ENCODE measurements around the gene FSTL3.
"Not testable (repeated sequence)": the region's sequence is repeated elsewhere in the genome, so short reads cannot be mapped to it uniquely, and the experiment has no call there.

The FSTL3 gene

GRCh38 chr19:661427-662196 is 14.6 kb upstream of the FSTL3 start:
- DNase-seq = no peak

GRCh38 chr19:662207-662961 is 13.8 kb upstream of the FSTL3 start:
- no peak for DNase-seq

DNA sequence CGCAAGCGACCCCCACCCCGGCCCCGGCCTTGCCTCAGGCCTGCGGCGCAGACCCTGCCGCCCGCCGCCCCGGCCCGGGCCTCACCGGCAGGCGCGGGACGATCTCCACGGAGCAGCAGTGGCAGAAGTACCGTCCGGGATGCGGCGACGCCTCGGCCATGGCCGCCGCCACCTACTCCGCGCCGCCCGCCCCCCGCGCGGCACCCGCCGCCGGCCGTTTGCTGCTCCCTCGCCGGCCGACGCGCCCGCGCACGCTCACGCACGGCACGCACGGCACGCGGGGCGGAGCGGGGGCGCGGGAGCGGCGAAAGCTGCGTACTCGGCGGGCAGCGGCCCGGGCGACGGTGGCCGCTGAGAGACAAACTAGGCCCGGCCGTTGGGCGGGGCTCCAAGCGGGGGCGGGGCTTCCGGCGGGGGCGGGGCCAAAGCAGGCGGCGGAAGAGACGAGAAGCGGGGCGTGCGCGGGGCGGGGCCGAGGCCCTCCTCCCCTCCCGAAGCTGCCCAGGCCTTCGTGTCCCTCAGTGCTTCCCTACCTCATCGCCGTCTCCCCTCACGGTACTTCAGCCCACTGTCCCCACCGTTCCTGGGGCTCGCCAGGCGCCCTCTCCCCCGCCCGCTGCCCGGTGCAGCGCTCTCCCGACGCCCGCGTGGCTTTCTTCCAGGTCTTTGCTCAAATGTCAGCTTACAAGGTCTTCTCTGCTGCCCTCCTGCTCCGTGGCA is 13.1 kb upstream of the FSTL3 start, which contains the start of gene RNF126:
TSS of gene RNF126 (minus strand) at position 253 of the 720 bp plus-strand sequence. CDS start at position 160, 93 bp downstream.
- peak; percentile 90 for DNase-seq

DNA sequence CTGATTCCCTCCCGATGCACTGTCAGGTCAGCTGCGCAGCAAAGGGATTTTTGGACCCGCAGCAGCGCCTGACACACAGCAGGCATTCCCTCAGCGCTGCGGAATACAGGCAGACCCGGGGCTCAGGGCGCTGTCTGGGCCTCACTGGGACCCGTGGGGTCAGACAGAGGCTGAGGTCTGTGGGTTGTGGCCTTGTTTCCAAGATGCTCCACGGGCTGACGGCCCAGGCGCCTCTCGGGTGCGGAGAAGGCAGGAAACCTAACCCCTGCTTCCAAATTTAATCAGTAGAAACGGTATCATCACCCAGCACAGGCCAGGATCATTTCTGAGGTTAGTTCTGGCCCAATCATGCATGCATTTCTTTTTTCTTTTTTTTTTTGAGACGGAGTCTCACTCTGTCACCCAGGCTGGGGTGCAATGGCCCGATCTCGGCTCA is 12.5 kb upstream of the FSTL3 start:
- no peak for DNase-seq

GRCh38 chr19:664913-665443 is 11.2 kb upstream of the FSTL3 start:
- DNase-seq = peak; percentile 79

DNA sequence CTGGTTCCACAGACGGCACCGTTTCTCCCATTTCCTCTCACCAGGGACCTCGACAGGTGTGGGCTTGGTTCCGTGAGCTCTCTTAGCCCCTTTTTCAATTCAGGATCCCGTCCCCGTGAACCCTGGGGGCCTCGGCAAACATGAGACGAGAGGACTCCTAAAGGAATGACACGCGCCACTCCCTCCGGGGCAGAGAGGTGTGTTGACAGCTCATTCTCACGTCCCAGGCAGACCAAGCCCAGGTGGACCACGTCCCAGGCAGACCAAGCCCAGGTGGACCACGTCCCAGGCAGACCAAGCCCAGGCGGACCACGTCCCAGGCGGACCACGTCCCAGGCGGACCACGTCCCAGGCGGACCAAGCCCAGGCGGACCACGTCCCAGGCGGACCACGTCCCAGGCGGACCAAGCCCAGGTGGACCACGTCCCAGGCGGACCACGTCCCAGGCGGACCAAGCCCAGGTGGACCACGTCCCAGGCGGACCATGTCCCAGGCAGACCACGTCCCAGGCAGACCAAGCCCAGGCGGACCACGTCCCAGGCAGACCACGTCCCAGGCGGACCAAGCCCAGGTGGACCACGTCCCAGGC is 9.1 kb upstream of the FSTL3 start:
- DNase-seq = not testable (repeated sequence)

DNA sequence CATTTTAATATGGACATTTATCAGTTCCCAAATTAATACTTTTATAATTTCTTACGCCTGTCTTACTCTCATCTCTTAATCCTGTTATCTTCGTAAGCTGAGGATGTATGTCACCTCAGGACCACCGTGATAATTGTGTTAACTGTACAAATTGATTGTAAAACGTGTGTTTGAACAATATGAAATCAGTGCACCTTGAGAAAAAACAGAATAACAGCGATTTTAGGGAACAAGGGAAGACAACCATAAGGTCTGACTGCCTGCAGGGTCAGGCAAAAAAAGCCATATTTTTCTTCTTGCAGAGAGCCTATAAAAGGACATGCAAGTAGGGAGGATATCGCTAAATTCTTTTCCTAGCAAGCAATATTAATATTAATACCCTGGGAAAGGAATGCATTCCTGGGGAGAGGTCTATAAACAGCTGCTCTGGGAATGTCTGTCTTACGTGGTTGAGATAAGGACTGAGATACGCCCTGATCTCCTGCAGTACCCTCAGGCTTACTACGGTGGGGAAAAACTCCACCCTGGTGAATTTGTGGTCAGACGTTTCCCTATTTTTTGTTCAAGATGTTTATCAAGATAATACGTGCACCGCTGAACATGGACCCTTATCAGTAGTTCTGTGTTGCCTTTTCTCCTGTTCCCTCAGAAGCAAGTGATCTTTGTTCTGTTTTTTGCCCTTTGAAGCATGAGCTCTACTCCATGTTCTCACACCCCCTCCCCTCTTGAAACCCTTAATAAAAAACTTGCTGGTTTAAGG is 7.3 kb upstream of the FSTL3 start:
- not testable (repeated sequence) for DNase-seq

DNA sequence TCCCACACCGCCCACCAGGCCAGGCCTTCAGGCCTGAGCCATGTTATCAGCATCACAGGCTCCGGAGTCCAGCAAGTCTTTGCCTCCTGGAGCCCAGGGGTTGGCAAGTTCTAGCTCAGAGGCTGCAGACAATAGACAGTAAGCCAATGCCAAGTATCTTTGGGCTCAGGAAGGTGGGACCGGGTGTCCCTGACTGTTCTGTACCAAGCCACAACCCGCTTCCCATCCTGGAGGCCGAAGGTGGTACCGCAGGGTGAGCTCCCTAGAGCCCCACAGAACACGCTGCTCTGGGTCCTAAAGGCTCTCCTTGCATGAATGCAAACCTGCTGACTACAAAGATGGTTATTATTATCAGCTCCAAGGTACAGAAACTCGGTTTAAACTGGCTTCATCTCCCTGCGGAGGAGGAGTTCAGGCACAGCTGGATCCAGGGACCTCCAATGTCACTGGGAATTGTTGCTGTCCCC is 5.5 kb upstream of the FSTL3 start:
- no peak for DNase-seq

DNA sequence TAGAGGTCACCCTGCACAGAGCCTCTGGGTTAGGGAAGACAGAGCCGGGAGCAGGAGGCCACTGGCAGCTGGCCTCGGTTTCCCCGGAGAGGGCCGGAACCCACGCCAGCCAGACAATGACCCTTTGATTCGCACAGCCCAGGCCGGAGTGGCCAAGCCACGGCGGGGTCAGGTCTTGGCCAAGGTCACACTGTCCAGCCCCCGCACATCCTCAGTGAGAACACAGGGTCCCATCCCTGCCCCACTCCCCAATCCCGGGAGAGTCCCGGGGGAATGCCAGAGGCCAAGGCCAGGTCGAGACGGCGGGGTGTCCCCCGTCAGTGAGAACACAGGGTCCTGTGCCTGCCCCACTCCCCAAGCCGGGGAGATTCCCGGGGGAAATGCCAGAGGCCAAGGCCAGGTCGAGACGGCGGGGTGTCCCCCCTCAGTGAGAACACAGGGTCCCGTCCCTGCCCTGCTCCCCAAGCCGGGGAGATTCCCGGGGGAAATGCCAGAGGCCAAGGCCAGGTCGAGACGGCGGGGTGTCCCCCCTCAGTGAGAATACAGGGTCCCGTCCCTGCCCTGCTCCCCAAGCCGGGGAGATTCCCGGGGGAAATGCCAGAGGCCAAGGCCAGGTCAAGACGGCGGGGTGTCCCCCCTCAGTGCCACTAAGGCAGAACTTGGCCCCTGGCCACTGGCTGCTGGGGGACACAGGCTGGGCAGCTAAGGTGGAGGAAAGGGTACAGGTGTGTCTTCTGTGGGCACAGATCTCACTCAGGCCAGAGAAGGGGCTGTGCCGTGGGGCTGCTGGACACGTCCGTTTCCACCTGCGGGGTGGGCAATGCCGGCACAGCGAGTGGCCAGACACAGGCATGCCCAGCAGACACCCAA is 1.7 kb upstream of the FSTL3 start:
- DNase-seq = no peak

- no peak for DNase-seq
Observed at GRCh38 chr19:676007-676338, 219 bp upstream of the FSTL3 start.

- no peak for DNase-seq
Observed at GRCh38 chr19:677201-677600, 1.0 kb downstream of the FSTL3 start.

DNA sequence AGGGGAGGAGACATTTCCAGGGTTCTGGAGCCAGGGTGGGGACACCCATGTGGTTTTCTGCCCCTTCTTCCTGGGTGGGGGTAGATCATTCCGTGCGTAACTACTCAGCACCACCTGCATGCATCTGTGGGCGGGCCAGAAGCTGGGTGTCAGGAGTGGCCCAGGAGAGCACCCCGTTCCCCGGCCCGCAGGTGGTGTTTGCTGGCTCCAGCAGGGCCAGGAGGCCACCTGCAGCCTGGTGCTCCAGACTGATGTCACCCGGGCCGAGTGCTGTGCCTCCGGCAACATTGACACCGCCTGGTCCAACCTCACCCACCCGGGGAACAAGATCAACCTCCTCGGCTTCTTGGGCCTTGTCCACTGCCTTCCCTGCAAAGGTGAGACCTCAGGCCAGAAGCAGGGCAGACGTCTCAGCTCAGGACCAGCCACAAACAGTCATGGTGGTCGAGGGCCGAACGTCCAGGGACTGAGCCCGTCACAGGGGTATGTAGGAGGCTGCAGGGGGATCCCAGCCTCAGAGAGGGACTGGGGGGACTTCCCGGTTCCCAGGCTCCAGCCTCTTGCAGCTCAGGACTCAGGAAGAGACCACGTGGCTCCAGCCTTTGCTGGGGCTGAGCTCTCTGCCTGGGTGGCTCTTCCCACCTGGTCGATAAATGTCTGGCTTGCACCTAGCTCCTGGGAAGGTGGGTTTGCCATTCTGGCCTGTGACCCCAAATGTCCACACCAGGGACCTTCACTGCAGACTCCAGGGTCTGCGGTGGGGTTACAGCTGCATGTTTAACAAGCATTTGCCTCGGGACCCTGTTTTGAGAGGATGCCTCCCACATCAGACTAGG is 1.6 kb downstream of the FSTL3 start:
- DNase-seq = no peak

DNA sequence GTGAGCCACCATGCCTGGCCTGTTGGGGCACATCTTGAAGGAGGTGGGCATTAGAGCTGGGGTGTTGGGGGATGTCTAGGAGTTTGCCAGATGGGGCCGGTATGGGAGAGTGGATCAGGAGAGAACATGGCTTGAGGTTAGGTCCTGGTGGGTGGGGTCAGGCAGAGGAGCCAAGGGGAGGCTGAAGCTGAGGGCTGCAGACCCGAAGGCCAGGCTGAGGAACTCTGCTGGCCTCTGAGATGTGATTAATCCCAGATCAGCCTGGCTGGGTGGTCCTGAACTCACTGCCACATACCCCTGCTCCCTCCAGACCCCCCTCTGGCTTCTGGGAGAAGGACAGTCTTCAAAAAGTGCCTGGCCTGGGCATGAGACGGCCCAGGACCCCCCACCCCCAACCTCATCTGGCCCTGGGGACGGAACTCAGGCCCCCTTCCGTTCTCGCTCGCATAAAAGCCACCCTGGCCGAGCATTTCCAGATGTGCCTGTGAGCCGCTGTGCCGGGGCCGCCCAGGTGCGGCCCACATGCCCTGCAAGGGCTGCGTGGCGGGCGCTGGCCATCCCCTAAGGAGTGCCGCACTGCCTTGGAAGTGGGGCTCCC is 2.7 kb downstream of the FSTL3 start:
- DNase-seq = no peak

DNA sequence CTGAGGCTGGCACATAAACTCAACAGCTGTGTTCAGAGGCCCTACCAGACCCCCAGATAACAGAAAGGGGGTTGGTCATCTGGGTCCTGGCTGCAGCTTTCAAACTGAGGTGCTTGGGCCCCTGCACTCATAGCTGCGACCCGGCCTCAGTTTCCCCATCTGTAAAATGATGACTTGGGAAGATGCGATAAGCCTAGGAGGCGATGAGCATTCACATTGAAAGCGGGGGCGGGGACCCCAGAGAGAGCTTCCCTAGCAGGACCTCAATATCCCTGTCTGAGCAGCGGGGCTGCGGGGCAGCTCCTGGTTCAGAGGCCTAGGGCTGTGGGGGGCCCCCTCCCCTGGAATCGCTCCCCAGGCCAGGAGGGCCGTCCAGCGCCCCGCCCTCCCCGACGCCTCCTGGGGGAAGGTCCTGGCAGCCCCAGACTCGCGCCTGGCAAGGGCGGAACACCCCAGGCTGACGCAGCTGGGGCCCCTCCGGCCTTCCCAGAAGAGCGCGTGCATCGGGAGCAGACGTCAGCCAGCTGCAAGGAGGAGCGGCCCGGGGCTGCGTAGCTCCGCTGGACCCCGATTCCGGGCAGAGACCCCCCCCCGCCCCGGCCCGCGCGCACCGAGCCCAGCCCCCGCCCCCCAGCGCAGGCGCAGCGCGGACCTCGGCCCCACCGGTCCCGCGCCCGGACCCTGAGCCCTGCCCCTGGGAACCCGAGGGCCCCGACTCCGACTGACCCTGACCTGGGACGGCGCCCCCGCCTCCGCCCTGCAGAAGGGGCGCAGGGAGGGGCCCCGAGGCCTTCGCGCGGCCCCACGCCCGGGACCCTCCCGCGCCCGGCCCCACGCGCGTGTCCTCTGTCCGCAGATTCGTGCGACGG is 3.5 kb downstream of the FSTL3 start:
- no peak for DNase-seq

DNA sequence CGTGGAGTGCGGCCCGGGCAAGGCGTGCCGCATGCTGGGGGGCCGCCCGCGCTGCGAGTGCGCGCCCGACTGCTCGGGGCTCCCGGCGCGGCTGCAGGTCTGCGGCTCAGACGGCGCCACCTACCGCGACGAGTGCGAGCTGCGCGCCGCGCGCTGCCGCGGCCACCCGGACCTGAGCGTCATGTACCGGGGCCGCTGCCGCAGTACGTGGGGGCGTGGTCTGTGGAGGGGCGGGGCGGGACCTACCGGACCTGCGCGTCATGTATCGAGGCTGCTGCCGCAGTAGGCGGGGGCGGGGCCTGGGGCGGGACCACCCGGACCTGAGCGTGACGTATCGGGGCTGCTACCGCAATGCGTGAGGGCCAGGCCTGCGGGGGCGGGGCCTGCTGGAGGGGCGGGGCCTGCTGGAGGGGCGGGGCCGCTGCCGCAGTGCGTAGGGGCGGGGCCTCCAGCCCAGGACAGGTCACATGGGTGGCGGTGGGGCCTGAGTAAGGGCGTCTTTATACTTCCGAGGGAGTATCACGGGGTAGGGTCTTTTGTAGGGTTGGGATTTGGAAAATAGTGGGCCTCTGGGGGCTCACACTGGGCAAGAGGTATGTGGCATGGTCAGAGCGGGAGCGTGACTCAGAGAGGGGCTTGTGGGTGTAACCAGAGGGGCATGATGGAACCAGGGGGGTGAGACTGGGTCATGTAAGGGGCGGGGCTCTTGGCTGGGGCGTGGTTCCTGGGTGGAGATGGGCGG is 4.3 kb downstream of the FSTL3 start:
- peak; percentile 94 for DNase-seq

DNA sequence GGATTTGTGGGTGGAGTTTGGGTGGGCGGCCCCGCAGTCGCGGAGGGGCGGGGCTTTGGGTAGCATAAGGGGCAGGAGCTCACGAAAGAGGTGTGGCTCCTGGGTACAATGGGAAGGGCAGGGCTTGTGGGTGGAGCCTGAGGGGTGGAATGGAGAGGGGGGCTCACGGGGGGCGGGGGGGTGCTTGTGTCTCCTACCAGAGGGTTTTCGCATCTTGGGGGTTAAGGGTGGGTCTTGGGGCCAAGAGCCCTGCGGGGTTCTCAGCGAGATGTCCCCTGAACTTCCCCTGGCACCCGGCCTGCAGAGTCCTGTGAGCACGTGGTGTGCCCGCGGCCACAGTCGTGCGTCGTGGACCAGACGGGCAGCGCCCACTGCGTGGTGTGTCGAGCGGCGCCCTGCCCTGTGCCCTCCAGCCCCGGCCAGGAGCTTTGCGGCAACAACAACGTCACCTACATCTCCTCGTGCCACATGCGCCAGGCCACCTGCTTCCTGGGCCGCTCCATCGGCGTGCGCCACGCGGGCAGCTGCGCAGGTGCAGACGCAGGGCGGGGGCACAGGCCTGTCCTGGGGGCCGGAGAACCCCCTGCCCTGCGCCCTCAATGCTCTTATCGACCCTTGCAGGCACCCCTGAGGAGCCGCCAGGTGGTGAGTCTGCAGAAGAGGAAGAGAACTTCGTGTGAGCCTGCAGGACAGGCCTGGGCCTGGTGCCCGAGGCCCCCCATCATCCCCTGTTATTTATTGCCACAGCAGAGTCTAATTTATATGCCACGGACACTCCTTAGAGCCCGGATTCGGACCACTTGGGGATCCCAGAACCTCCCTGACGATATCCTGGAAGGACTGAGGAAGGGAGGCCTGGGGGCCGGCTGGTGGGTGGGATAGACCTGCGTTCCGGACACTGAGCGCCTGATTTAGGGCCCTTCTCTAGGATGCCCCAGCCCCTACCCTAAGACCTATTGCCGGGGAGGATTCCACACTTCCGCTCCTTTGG is 5.1 kb downstream of the FSTL3 start:
- DNase-seq = no peak

Data from NCI-H2171 (cell line).